Activated CD4-positive, alpha-beta T cell treated with anti-CD3 and anti-CD28 coated beads for 4 hours (primary cell): ENCODE data around the gene ICAM3.
"Not testable (repeated sequence)": the region's sequence is repeated elsewhere in the genome, so short reads cannot be mapped to it uniquely, and the experiment has no call there.

Source experiments
- DNase-seq, 2 donors: peaks; one replicate each; pipeline ENCODE4 v3.0.0-alpha.2; 2020

The ICAM3 gene, protein sequence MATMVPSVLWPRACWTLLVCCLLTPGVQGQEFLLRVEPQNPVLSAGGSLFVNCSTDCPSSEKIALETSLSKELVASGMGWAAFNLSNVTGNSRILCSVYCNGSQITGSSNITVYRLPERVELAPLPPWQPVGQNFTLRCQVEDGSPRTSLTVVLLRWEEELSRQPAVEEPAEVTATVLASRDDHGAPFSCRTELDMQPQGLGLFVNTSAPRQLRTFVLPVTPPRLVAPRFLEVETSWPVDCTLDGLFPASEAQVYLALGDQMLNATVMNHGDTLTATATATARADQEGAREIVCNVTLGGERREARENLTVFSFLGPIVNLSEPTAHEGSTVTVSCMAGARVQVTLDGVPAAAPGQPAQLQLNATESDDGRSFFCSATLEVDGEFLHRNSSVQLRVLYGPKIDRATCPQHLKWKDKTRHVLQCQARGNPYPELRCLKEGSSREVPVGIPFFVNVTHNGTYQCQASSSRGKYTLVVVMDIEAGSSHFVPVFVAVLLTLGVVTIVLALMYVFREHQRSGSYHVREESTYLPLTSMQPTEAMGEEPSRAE

GRCh38 chr19:10339380-10339960 is at the start of gene ICAM3:
Gene ICAM3 (minus strand): TSS chr19:10339624. CDS start chr19:10339614, 10 bp downstream.
- DNase-seq = peak; percentile 46 to 58

DNA sequence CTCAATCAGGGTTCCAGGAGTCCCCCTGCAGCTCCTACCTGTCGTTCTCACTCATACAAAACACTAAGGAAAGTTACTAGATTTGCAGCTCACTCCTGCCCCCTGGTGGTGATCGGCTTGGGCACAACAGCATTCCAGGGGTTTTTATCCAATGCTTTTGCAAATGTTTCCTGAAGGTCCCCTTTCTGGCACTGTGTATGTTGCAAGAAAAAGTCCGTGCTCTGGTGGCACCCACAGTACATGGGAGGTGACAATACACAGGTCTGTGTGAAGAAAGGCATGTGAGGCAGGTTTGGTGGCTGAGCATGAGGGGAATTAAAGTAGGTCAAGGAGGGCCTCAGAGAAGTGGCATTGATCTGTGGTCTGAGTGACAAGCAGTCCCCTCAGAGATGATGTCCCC is 49.5 kb upstream of the ICAM3 start:
- peak; percentile 81 to 88 for DNase-seq

GRCh38 chr19:10384580-10384979 is 45.2 kb upstream of the ICAM3 start:
- no peak for DNase-seq

DNA sequence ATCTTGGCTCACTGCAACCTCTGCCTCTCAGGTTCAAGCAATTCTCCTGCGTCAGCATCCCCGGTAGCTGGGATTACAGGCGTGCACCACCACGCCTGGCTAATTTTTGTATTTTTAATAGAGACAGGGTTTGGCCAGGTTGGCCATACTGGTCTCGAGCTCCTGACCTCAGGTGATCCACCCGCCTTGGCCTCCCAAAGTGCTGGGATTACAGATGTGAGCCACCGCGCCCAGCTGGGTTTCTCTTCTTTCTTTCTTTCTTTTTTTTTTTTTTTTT is 43.7 kb upstream of the ICAM3 start:
- DNase-seq = not testable (repeated sequence)

GRCh38 chr19:10380313-10381102 is 41.1 kb upstream of the ICAM3 start, which contains the start of gene TYK2:
Gene TYK2 (minus strand): TSS chr19:10380572. CDS start chr19:10378406, 2,166 bp downstream.
- peak; percentile 95 to 96 for DNase-seq

DNA sequence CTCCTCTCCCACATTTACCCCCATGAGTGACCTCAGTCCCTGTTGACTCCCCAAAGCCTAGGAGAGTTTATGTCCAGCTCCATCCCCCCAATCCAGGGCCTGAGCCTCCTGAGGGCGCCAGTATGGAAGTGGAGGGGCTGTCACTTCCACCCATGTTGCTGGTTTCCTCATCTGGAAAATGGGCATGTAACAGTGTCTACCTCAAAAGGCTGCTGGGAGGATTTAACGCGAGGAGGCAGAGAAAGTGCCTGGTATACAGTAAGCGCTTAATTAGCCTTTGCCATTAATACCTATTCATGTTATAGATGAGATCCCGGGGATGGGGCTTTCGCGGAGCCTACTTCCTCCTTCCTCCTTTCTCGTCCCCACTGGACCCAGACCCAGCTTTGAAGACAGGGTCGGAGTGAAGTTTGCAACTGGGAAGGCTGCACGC is 40.5 kb upstream of the ICAM3 start:
- DNase-seq = peak in 1 of 2 donors; percentile 23

- no peak for DNase-seq
These were observed 38.7 kb upstream of the ICAM3 start for GRCh38 chr19:10378124-10378523.

DNA sequence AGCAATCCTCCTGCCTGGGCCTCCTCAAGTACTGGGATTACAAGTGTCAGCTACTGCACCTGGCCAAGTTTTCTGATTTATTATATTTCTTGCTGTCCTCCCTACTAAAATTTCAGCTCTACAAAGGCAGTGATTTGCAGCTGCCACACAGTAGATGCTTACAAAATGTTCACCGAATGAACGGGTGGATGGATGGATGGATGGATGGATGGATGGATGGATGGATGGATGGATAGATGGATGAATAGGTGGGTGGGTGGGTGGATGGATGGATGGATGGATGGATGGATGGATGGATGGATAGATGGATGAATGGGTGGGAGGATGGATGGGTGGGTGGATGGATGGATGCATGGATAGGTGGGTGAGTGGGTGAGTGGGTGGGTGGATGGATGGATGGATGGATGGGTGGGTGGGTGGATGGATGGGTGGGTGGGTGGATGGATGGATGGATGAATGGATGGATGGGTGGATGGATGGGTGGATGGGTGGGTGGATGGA is 37.8 kb upstream of the ICAM3 start:
- not testable (repeated sequence) for DNase-seq

- no peak for DNase-seq
These were observed 35.5 kb upstream of the ICAM3 start for GRCh38 chr19:10374931-10375330.

DNA sequence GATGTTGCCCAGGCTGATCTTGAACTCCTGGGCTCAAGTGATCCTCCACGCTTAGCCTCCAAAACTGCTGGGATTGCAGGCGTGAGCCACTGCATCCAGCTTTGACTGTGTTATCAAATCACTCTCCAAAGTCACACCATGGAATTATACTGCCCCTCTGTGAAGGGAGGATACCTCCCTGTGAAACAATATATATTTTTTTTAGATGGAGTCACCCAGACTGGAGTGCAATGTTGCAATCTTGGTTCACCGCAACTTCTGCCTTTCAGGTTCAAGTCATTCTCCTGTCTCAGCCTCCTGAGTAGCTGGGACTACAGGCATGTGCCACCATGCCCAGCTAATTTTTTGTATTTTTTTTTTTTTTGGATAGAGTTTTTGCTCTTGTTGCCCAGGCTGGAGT is 33.3 kb upstream of the ICAM3 start:
- no peak for DNase-seq

DNA sequence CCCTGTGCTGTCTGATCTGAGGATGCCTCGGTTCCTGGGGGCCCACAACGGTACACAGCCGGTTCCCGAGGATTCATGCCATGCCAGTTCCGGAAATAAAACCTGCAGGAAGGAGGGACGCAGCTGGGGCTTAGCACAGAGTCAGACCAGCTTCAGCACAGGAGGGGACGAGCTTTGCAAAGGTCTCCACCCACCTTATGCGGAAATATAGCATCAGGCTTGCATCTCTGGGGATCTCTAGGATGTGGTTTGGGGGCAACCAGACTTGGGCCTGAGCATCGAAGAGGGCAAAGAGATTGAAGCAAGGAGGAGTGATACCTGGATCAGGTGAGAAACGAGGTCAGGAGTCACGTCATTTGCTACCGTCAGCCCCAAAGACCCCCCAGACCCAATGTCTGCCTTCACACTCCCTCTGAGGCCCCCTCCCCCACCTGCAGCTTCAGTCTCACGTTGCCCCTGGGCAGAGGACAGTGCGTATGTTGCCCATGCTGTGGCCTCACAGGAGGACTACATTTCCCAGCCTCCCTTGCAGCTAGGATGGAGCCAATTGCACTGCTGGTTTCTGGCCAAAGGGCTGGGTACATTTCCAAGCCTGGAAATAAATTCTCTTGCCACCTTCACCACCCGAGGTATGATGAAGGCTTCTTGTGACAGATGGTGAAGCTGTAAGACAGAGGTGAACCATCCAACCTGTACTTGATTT is 28.8 kb upstream of the ICAM3 start:
- DNase-seq = no peak

- DNase-seq = not testable (repeated sequence)
These were observed 27.6 kb upstream of the ICAM3 start for GRCh38 chr19:10366950-10367512.

DNA sequence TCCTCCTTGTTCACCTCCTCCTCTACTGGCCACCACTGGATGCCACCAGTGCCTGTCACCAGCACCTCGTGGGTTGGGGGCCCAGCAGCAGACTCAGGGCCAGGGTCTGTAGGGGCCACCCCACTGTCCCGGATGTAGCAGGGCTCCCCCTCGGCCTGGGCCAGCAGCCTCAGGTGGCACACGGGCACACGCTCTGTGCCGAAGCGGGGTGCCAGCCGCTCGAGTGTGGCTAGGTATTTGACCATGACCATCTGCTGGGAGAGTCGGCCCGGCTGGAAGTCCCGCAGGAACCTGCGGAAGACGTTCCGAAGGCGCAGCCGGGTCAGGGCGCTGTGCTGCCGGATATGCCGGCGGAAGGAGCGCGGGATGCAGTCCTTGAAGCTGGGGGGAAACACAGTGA is 26.1 kb upstream of the ICAM3 start:
- no peak for DNase-seq

DNA sequence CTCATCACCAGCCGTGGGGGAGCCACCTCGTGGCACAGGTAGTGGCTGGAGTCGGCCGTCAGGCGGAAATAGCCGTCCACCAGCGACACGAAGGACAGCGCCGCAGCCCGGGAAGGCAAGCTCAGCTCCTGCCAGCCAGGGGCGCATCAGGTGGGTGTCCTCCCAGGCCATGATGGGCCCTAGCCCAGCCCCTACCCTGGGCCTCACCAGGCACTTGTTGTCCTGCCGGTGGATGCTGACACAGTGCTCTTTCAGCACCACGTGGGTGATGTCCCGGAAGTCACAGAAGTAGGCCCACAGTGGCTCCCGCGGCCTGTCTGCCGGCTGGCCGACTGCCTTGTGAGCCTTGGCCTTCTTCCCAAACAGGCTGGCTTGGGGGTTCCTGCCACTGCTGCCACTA is 25.2 kb upstream of the ICAM3 start:
- DNase-seq = no peak

GRCh38 chr19:10363789-10364281 is 24.4 kb upstream of the ICAM3 start:
- no peak for DNase-seq

GRCh38 chr19:10362259-10362658 is 22.8 kb upstream of the ICAM3 start:
- no peak for DNase-seq

- DNase-seq = no peak
These were observed 22.2 kb upstream of the ICAM3 start for GRCh38 chr19:10361569-10362011.

GRCh38 chr19:10356431-10356830 is 17.0 kb upstream of the ICAM3 start:
- DNase-seq = no peak

DNA sequence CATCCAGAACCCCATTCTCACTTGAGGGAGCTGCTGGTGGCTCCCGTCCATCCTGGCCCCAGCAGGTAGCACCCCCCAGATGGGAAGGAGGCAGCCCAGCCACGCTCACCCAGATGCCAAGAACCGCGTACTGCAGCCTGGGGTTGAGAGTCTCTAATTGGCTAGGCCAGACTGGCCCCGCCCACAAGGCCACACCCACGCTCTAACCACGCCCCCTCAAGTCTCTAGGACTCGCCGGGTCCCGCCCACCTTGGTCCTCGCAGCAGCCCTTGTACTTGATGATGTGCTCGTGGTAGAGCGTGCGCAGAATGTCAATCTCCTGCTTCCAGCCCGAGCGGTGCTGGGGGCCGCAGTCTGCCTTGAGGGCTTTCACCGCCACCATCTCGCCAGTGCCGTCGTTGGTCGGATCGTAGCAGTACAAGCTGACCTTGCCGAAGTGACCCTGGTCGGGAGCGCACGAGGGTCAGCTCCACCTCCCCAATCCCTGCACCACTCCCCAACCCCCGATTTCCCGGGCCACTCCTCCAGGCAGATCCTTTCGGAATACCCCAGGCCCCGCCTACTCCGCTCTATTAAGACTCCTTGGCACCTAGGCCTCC is 14.5 kb upstream of the ICAM3 start:
- peak; percentile 28 to 30 for DNase-seq

DNA sequence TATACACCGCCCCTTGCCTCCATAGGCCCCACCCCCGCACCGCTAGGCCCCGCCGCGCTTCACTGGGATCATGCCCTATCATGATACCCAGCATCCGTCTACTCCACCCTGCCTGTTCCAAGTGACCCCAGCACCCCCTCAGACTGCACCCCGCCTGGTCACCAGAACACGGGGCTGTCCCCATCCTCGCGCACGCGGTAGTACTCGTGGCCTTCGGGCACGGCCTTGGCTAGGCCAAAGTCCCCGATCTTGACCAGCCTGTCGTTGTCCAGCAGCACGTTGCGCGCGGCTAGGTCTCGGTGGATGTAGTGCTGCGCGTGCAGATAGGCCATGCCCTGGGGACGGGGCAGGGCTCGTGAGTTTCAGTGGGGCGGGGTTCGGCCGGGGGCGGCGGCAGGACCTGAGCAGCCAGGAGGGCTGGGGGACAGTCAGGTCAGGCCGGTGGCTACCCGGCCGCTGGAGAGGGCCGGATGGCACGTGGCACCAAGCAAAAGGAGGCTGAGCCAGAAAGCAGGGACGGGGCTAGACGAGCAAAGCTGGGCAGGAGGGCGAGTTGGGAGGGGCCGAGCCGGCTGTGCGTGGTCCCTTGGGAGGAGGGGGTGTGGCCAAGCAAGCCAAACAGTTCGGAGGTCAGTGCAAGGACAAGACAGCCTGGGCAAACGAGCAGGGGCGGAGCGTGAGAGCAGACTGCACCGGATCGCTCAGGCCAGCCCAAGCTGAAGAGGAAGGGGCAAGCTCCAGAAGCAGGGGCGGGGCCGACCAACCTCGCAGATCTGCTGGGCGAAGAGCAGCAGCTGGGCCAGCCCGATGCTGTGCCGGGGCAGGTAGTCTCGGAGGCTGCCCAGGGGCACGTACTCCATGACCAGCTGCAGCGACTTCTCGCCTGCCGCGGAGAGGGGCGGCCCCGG is 13.6 kb upstream of the ICAM3 start:
- DNase-seq = no peak
